SK-N-SH (cell line): ENCODE measurements around the gene LRRK2. TPM values are rescaled to one million over a fixed set of nuclear protein-coding genes. Genes with fewer than 3 reads are reported as not detected.

Source experiments
- CTCF ChIA-PET: fragments of 300-600, 350-600 bp; formaldehyde crosslinking; extraction: SDS; loops from one replicate; lab custom pipeline; 2021; lab: Yijun Ruan, JAX
- POLR2A ChIA-PET: fragments of 350-600 bp; sonication (Branson Sonifier 250); formaldehyde crosslinking; extraction: SDS; loops from one replicate; lab custom pipeline; 2020; ENCODE audit warnings: antibody characterized with exemption, inconsistent platforms; lab: Yijun Ruan, JAX
- DNase-seq: peaks from one replicate; pipeline ENCODE4 v3.0.0; 2012
- H2AFZ ChIP-seq: fragments of 200-600 bp; sonication (generic); 2 replicates; pipeline ENCODE4 v1.8.1; 2016; ENCODE audit warnings: antibody characterized with exemption, mild to moderate bottlenecking, low read depth
- H3F3A ChIP-seq: fragments of 200-600 bp; sonication (generic); replicated peaks from 2 replicates; pipeline ENCODE3; 2016; ENCODE audit warnings: antibody characterized with exemption, mild to moderate bottlenecking; ENCODE audit not compliant: insufficient read depth
- H3K27ac ChIP-seq, 2 experiments: fragments of 200-500 bp in 1 of 2; fragments of 200-600 bp in 1 of 2; sonication (Bioruptor generic) in 1 of 2; sonication (generic), shearing (Covaris generic) in 1 of 2; 2 replicates each; pipeline versions ENCODE4 v1.5.1 to v1.6.1; 2014 to 2016; ENCODE audit warnings: low read depth in 2 of 2, inconsistent platforms in 1 of 2, low read length in 1 of 2, mild to moderate bottlenecking in 1 of 2, mixed read lengths in 1 of 2
- H3K27me3 ChIP-seq: fragments of 200-600 bp; sonication (generic), shearing (Covaris generic); 2 replicates; pipeline ENCODE4 v1.6.1; 2016; ENCODE audit warnings: mixed run types; ENCODE audit not compliant: insufficient read depth
- H3K36me3 ChIP-seq, 2 experiments: fragments of 200-500 bp in 1 of 2; fragments of 200-600 bp in 1 of 2; sonication (Bioruptor generic) in 1 of 2; sonication (generic) in 1 of 2; replicated peaks in 1 of 2; 2 replicates each; pipeline versions ENCODE3 to v1.5.1; 2014 to 2016; ENCODE audit warnings: low read length in 1 of 2, mild to moderate bottlenecking in 1 of 2; ENCODE audit not compliant: insufficient read depth in 2 of 2, control insufficient read depth in 1 of 2
- H3K4me1 ChIP-seq, 2 experiments: fragments of 200-500 bp in 1 of 2; fragments of 200-600 bp in 1 of 2; sonication (Bioruptor generic) in 1 of 2; sonication (generic), shearing (Covaris generic) in 1 of 2; 2 replicates each; pipeline versions ENCODE4 v1.5.1 to v1.6.1; 2014 to 2016; ENCODE audit warnings: low read depth in 1 of 2, low read length in 1 of 2, mixed run types in 1 of 2; ENCODE audit not compliant: insufficient read depth in 2 of 2, control insufficient read depth in 1 of 2
- H3K4me2 ChIP-seq: fragments of 200-600 bp; sonication (generic), shearing (Covaris generic); 2 replicates; pipeline ENCODE4 v1.6.1; 2017; ENCODE audit warnings: mixed run types
- H3K4me3 ChIP-seq, 2 experiments: fragments of 200-500 bp in 1 of 2; fragments of 200-600 bp in 1 of 2; sonication (Bioruptor generic) in 1 of 2; sonication (generic), shearing (Covaris generic) in 1 of 2; 2 replicates each; pipeline versions ENCODE4 v1.5.1 to v1.8.1; 2014 to 2016; ENCODE audit warnings: low read depth in 2 of 2, inconsistent platforms in 1 of 2, low read length in 1 of 2, mild to moderate bottlenecking in 1 of 2, mixed read lengths in 1 of 2, moderate library complexity in 1 of 2
- H3K79me2 ChIP-seq: fragments of 200-600 bp; sonication (generic); 2 replicates; pipeline ENCODE4 v1.8.1; 2017; ENCODE audit warnings: mild to moderate bottlenecking; ENCODE audit not compliant: insufficient read depth
- H3K9ac ChIP-seq: fragments of 200-600 bp; sonication (generic); 2 replicates; pipeline ENCODE4 v1.6.1; 2017; ENCODE audit warnings: mixed run types
- H3K9me2 ChIP-seq: fragments of 200-600 bp; sonication (generic); 2 replicates; pipeline ENCODE4 v1.6.1; 2017; ENCODE audit warnings: mixed run types
- H3K9me3 ChIP-seq: fragments of 200-600 bp; sonication (generic); 2 replicates; pipeline ENCODE4 v1.6.1; 2017; ENCODE audit warnings: mixed run types, mild to moderate bottlenecking, moderate library complexity
- H4K20me1 ChIP-seq: fragments of 200-600 bp; sonication (generic); 2 replicates; pipeline ENCODE4 v1.6.1; 2017; ENCODE audit warnings: mild to moderate bottlenecking, mixed run types; ENCODE audit not compliant: insufficient read depth
- ELF1 ChIP-seq: IDR thresholded peaks from 2 replicates; pipeline ENCODE4 v1.4.0; 2012
- FOSL2 ChIP-seq: IDR thresholded peaks from 2 replicates; pipeline ENCODE4 v1.4.0; 2012; ENCODE audit warnings: low read depth, mild to moderate bottlenecking, moderate library complexity, borderline replicate concordance
- GABPA ChIP-seq: IDR thresholded peaks from 2 replicates; pipeline ENCODE4 v1.4.0; 2012; ENCODE audit warnings: low read depth, mild to moderate bottlenecking
- GATA2 ChIP-seq: sonication (generic); formaldehyde crosslinking; IDR thresholded peaks from 2 replicates; pipeline ENCODE4 v1.5.0; 2020; ENCODE audit warnings: mild to moderate bottlenecking, missing genetic modification reagents
- JUND ChIP-seq: IDR thresholded peaks from 2 replicates; pipeline ENCODE4 v1.4.0; 2012
- NFIC ChIP-seq: IDR thresholded peaks from 2 replicates; pipeline ENCODE4 v1.4.0; 2012; ENCODE audit warnings: borderline replicate concordance
- NRF1 ChIP-seq: IDR thresholded peaks from 2 replicates; pipeline ENCODE4 v1.6.1; 2012; ENCODE audit warnings: low read depth, mild to moderate bottlenecking, low read length
- RAD21 ChIP-seq: IDR thresholded peaks from 2 replicates; pipeline ENCODE4 v1.6.1; 2012; ENCODE audit warnings: mild to moderate bottlenecking, low read length
- RCOR1 ChIP-seq: fragments of 150-350 bp; IDR thresholded peaks from 2 replicates; pipeline ENCODE4 v1.6.1; 2017; ENCODE audit warnings: antibody characterized with exemption, low read length
- RFX5 ChIP-seq: IDR thresholded peaks from 2 replicates; pipeline ENCODE4 v1.6.1; 2012; ENCODE audit warnings: mild to moderate bottlenecking, improper control_type of control experiment, low read length
- RXRA ChIP-seq: IDR thresholded peaks from 2 replicates; pipeline ENCODE4 v1.4.0; 2012; ENCODE audit warnings: low read depth, mild to moderate bottlenecking, borderline replicate concordance
- TAF1 ChIP-seq: IDR thresholded peaks from 2 replicates; pipeline ENCODE4 v1.6.1; 2012; ENCODE audit warnings: low read depth, mild to moderate bottlenecking, low read length, moderate library complexity, borderline replicate concordance
- TCF12 ChIP-seq: IDR thresholded peaks from 2 replicates; pipeline ENCODE4 v1.4.0; 2012
- TEAD4 ChIP-seq: IDR thresholded peaks from 2 replicates; pipeline ENCODE4 v1.4.0; 2012; ENCODE audit warnings: mild to moderate bottlenecking, borderline replicate concordance; ENCODE audit not compliant: insufficient read depth
- YY1 ChIP-seq: IDR thresholded peaks from 2 replicates; pipeline ENCODE4 v1.4.0; 2012; ENCODE audit warnings: low read depth, mild to moderate bottlenecking
- polyA plus RNA-seq, 3 experiments: library from polyadenylated mRNA; depleted of rRNA; stranded (reverse); fragments of >200 nt; gene quantifications; 2 replicates each; pipeline ENCODE4 v1.2.3, GENCODE V29; 2012
- TF ChIP-seq, protein P1 (sequence below): fragments of 150-350 bp; IDR thresholded peaks from 2 replicates; pipeline ENCODE4 v1.6.1; 2017; ENCODE audit warnings: antibody characterized with exemption, low read length, low read depth, borderline replicate concordance
- TF ChIP-seq, protein P2 (sequence below): fragments of 200-600 bp; sonication (generic); IDR thresholded peaks from 2 replicates; pipeline ENCODE4 v1.6.1; 2017; ENCODE audit warnings: antibody characterized with exemption, mild to moderate bottlenecking, moderate library complexity
- TF ChIP-seq, protein P3 (sequence below): IDR thresholded peaks from 2 replicates; pipeline ENCODE4 v1.4.0; 2012; ENCODE audit warnings: low read depth, borderline replicate concordance
- TF ChIP-seq, protein P4 (sequence below): IDR thresholded peaks from 2 replicates; pipeline ENCODE4 v1.6.1; 2012; ENCODE audit warnings: mild to moderate bottlenecking, low read depth, low read length, moderate library complexity

LRRK2 gene
- polyA plus RNA-seq, 1 of the 3 experiments (the other 2 are of a cell fraction): 0.08 TPM

DNA sequence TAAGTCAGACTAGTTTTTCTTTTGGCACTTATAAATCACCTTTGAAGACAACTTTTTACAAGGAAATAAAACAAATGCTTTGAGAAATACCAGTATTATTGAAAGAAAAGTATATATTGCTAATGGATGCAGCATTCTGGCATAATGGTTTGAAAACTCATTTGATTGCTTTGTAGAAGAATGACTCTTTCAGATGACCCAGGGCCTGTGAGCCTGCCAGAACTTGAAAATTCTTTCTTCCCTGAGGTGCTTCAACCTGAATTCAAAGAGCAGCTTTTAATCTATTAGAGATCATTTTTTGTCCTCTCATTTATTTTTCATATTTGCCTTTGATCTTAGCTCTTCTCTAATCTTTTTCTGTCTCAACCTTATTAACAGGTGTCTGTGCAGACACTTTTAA lies 87.4 kb downstream of the LRRK2 start:
- H3K27me3 ChIP-seq: no peaks in the 10 kb centered on the region
- no peak for DNase-seq
- H3K79me2 ChIP-seq: no peaks in the 10 kb centered on the region; the same call in 1 of the 2 replicates
- no peaks in the 10 kb centered on the region for H3F3A ChIP-seq
- H4K20me1 ChIP-seq: no peaks in the 10 kb centered on the region
- H3K4me2 ChIP-seq: no peak overlapping the region
- CTCF ChIA-PET: interaction anchor here (0.6 to 1.1 kb wide), 8 partner anchors 13 to 513 kb away, joined by 3 to 9 read pairs (median 3); partner anchors contain the start of gene SLC2A13
- no peak for TF ChIP-seq YY1
- TF ChIP-seq, protein P1, sequence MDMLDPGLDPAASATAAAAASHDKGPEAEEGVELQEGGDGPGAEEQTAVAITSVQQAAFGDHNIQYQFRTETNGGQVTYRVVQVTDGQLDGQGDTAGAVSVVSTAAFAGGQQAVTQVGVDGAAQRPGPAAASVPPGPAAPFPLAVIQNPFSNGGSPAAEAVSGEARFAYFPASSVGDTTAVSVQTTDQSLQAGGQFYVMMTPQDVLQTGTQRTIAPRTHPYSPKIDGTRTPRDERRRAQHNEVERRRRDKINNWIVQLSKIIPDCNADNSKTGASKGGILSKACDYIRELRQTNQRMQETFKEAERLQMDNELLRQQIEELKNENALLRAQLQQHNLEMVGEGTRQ: no peak
- TF ChIP-seq TCF12: no peak
- TF ChIP-seq GABPA: no peak
- TF ChIP-seq, protein P2, sequence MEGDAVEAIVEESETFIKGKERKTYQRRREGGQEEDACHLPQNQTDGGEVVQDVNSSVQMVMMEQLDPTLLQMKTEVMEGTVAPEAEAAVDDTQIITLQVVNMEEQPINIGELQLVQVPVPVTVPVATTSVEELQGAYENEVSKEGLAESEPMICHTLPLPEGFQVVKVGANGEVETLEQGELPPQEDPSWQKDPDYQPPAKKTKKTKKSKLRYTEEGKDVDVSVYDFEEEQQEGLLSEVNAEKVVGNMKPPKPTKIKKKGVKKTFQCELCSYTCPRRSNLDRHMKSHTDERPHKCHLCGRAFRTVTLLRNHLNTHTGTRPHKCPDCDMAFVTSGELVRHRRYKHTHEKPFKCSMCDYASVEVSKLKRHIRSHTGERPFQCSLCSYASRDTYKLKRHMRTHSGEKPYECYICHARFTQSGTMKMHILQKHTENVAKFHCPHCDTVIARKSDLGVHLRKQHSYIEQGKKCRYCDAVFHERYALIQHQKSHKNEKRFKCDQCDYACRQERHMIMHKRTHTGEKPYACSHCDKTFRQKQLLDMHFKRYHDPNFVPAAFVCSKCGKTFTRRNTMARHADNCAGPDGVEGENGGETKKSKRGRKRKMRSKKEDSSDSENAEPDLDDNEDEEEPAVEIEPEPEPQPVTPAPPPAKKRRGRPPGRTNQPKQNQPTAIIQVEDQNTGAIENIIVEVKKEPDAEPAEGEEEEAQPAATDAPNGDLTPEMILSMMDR: no peak
- no peak for TF ChIP-seq GATA2 (CRISPR knock-in tag)
- no peak for TF ChIP-seq NFIC
- TF ChIP-seq NRF1: no peak
- TF ChIP-seq RXRA: no peak
- TF ChIP-seq JUND: no peak
- TF ChIP-seq RAD21: no peak
- TF ChIP-seq TEAD4: no peak
- TF ChIP-seq RCOR1: no peak
- TF ChIP-seq, protein P3, sequence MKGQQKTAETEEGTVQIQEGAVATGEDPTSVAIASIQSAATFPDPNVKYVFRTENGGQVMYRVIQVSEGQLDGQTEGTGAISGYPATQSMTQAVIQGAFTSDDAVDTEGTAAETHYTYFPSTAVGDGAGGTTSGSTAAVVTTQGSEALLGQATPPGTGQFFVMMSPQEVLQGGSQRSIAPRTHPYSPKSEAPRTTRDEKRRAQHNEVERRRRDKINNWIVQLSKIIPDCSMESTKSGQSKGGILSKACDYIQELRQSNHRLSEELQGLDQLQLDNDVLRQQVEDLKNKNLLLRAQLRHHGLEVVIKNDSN: no peak
- TF ChIP-seq, protein P4, sequence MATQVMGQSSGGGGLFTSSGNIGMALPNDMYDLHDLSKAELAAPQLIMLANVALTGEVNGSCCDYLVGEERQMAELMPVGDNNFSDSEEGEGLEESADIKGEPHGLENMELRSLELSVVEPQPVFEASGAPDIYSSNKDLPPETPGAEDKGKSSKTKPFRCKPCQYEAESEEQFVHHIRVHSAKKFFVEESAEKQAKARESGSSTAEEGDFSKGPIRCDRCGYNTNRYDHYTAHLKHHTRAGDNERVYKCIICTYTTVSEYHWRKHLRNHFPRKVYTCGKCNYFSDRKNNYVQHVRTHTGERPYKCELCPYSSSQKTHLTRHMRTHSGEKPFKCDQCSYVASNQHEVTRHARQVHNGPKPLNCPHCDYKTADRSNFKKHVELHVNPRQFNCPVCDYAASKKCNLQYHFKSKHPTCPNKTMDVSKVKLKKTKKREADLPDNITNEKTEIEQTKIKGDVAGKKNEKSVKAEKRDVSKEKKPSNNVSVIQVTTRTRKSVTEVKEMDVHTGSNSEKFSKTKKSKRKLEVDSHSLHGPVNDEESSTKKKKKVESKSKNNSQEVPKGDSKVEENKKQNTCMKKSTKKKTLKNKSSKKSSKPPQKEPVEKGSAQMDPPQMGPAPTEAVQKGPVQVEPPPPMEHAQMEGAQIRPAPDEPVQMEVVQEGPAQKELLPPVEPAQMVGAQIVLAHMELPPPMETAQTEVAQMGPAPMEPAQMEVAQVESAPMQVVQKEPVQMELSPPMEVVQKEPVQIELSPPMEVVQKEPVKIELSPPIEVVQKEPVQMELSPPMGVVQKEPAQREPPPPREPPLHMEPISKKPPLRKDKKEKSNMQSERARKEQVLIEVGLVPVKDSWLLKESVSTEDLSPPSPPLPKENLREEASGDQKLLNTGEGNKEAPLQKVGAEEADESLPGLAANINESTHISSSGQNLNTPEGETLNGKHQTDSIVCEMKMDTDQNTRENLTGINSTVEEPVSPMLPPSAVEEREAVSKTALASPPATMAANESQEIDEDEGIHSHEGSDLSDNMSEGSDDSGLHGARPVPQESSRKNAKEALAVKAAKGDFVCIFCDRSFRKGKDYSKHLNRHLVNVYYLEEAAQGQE: no peak
- TF ChIP-seq ELF1: no peak
- no peak for TF ChIP-seq TAF1
- TF ChIP-seq RFX5: no peak
- no peak for TF ChIP-seq FOSL2
- no peak overlapping the region for H2AFZ ChIP-seq
- H3K36me3 ChIP-seq: no peaks in the 10 kb centered on the region
- POLR2A ChIA-PET: no interaction called here
- no peak overlapping the region for H3K4me3 ChIP-seq
- no peak overlapping the region for H3K9ac ChIP-seq
- H3K27ac ChIP-seq: no peak overlapping the region
- no peaks in the 10 kb centered on the region for H3K4me1 ChIP-seq
- H3K9me2 ChIP-seq: no peaks in the 10 kb centered on the region
- H3K9me3 ChIP-seq: no peaks in the 10 kb centered on the region
